NB4 (cell line): ENCODE data around the gene CD244.

ENCODE experiments used
- MAX ChIP-seq: IDR thresholded peaks from 2 replicates; pipeline ENCODE4 v1.6.1; 2011; ENCODE audit warnings: low read depth, low read length
- POLR2A ChIP-seq: IDR thresholded peaks from 2 replicates; pipeline ENCODE4 v1.6.1; 2011; ENCODE audit warnings: mild to moderate bottlenecking; ENCODE audit not compliant: insufficient read length; ENCODE audit errors: extremely low read depth
- TF ChIP-seq, protein P1 (sequence below): IDR thresholded peaks from one replicate; pipeline ENCODE4 v1.5.1; 2012; ENCODE audit warnings: low read depth, low read length

GRCh38 chr1:160800142-160800541 lies 62.5 kb downstream of the CD244 start:
- TF ChIP-seq, protein P1, sequence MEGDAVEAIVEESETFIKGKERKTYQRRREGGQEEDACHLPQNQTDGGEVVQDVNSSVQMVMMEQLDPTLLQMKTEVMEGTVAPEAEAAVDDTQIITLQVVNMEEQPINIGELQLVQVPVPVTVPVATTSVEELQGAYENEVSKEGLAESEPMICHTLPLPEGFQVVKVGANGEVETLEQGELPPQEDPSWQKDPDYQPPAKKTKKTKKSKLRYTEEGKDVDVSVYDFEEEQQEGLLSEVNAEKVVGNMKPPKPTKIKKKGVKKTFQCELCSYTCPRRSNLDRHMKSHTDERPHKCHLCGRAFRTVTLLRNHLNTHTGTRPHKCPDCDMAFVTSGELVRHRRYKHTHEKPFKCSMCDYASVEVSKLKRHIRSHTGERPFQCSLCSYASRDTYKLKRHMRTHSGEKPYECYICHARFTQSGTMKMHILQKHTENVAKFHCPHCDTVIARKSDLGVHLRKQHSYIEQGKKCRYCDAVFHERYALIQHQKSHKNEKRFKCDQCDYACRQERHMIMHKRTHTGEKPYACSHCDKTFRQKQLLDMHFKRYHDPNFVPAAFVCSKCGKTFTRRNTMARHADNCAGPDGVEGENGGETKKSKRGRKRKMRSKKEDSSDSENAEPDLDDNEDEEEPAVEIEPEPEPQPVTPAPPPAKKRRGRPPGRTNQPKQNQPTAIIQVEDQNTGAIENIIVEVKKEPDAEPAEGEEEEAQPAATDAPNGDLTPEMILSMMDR: no peak
- TF ChIP-seq POLR2A: no peak
- no peak for TF ChIP-seq MAX
